HL-60 (cell line): ENCODE results near the gene PSAT1.

Source experiments
- CTCF ChIP-seq: IDR thresholded peaks from one replicate; pipeline ENCODE4 v1.5.1; 2011; ENCODE audit warnings: low read length, control low read depth, inconsistent platforms; ENCODE audit not compliant: insufficient read depth
- POLR2AphosphoS5 ChIP-seq: IDR thresholded peaks from 2 replicates; pipeline ENCODE4 v1.6.1; 2012; ENCODE audit warnings: low read depth
- SPI1 ChIP-seq: IDR thresholded peaks from 2 replicates; pipeline ENCODE4 v1.6.1; 2012; ENCODE audit warnings: low read depth, mild to moderate bottlenecking, borderline replicate concordance
- TF ChIP-seq, protein P1 (sequence below): IDR thresholded peaks from 2 replicates; pipeline ENCODE4 v1.6.1; 2012; ENCODE audit warnings: low read depth; ENCODE audit not compliant: insufficient replicate concordance

GRCh38 chr9:78278801-78279200, 18.1 kb upstream of the PSAT1 start:
- no peak for TF ChIP-seq POLR2AphosphoS5
- no peak for TF ChIP-seq CTCF
- TF ChIP-seq, protein P1, sequence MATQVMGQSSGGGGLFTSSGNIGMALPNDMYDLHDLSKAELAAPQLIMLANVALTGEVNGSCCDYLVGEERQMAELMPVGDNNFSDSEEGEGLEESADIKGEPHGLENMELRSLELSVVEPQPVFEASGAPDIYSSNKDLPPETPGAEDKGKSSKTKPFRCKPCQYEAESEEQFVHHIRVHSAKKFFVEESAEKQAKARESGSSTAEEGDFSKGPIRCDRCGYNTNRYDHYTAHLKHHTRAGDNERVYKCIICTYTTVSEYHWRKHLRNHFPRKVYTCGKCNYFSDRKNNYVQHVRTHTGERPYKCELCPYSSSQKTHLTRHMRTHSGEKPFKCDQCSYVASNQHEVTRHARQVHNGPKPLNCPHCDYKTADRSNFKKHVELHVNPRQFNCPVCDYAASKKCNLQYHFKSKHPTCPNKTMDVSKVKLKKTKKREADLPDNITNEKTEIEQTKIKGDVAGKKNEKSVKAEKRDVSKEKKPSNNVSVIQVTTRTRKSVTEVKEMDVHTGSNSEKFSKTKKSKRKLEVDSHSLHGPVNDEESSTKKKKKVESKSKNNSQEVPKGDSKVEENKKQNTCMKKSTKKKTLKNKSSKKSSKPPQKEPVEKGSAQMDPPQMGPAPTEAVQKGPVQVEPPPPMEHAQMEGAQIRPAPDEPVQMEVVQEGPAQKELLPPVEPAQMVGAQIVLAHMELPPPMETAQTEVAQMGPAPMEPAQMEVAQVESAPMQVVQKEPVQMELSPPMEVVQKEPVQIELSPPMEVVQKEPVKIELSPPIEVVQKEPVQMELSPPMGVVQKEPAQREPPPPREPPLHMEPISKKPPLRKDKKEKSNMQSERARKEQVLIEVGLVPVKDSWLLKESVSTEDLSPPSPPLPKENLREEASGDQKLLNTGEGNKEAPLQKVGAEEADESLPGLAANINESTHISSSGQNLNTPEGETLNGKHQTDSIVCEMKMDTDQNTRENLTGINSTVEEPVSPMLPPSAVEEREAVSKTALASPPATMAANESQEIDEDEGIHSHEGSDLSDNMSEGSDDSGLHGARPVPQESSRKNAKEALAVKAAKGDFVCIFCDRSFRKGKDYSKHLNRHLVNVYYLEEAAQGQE: no peak
- TF ChIP-seq SPI1: no peak
